Lower lobe of right lung (tissue), 2 donors: ENCODE measurements around the gene ADAD2. TPM values are rescaled to one million over a fixed set of nuclear protein-coding genes. Genes with fewer than 3 reads are reported as not detected.

Experiments
- ATAC-seq, 2 donors: fragments of 200-7000 bp; cut with Tn5 transposase; one replicate each; pipeline ENCODE4 v1.9.1; 2020 to 2022; ENCODE audit warnings: mild to moderate bottlenecking in 2 of 2, moderate library complexity in 2 of 2
- DNase-seq: peaks from one replicate; pipeline ENCODE4 v3.0.0-alpha.2; 2020
- H3K27ac ChIP-seq: fragments of 200-600 bp; one replicate; pipeline ENCODE4 v1.8.0; 2022
- H3K27me3 ChIP-seq: fragments of 200-600 bp; one replicate; pipeline ENCODE4 v1.8.0; 2022; ENCODE audit warnings: low read depth
- H3K36me3 ChIP-seq: fragments of 200-600 bp; one replicate; pipeline ENCODE4 v1.8.0; 2022; ENCODE audit warnings: mild to moderate bottlenecking
- H3K4me1 ChIP-seq: fragments of 200-600 bp; one replicate; pipeline ENCODE4 v1.8.0; 2022
- H3K4me3 ChIP-seq: fragments of 200-600 bp; one replicate; pipeline ENCODE4 v1.8.0; 2022; ENCODE audit warnings: mild to moderate bottlenecking
- H3K9me3 ChIP-seq: fragments of 200-600 bp; one replicate; pipeline ENCODE4 v1.8.0; 2022
- intact Hi-C: fragments of 100-400 bp; cut with DNase I; formaldehyde crosslinking; loops from one replicate; pipeline ENCODE4 v1.11.0; 2022
- total RNA-seq: library from RNA; stranded (reverse); fragmentation: NEBNext Ultra II Directional; extraction: Animal tissue kit (Norgen Biotek cat#: 25700); gene quantifications from one replicate; pipeline ENCODE4 v1.2.1, GENCODE V29; 2021
- TF ChIP-seq, protein P1 (sequence below): fragments of 200-600 bp; IDR thresholded peaks from one replicate; pipeline ENCODE4 v1.8.0; 2022; ENCODE audit warnings: antibody characterized with exemption, mild to moderate bottlenecking
- donor health status: DM: no; HTN: yes; CAD: no; lungs with severe emphysema.

Gene ADAD2
- total RNA-seq, 1 donor from 2014 or later: not detected

GRCh38 chr16:84224554-84224953 lies 33.6 kb downstream of the ADAD2 start:
- Histone ChIP-seq H3K4me1 (peaks cover 6% of the 10 kb centered on the region), H3K27ac (no peak overlapping the region), H3K9me3 (no peaks in the 10 kb centered on the region), H3K4me3 (no peak overlapping the region), H3K36me3 (no peaks in the 10 kb centered on the region), H3K27me3 (no peaks in the 10 kb centered on the region)
- DNase-seq (no peak), ATAC-seq (no peak)
- intact Hi-C loops: no loop called here
- TF ChIP-seq, protein P1, sequence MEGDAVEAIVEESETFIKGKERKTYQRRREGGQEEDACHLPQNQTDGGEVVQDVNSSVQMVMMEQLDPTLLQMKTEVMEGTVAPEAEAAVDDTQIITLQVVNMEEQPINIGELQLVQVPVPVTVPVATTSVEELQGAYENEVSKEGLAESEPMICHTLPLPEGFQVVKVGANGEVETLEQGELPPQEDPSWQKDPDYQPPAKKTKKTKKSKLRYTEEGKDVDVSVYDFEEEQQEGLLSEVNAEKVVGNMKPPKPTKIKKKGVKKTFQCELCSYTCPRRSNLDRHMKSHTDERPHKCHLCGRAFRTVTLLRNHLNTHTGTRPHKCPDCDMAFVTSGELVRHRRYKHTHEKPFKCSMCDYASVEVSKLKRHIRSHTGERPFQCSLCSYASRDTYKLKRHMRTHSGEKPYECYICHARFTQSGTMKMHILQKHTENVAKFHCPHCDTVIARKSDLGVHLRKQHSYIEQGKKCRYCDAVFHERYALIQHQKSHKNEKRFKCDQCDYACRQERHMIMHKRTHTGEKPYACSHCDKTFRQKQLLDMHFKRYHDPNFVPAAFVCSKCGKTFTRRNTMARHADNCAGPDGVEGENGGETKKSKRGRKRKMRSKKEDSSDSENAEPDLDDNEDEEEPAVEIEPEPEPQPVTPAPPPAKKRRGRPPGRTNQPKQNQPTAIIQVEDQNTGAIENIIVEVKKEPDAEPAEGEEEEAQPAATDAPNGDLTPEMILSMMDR: no peak

DNA sequence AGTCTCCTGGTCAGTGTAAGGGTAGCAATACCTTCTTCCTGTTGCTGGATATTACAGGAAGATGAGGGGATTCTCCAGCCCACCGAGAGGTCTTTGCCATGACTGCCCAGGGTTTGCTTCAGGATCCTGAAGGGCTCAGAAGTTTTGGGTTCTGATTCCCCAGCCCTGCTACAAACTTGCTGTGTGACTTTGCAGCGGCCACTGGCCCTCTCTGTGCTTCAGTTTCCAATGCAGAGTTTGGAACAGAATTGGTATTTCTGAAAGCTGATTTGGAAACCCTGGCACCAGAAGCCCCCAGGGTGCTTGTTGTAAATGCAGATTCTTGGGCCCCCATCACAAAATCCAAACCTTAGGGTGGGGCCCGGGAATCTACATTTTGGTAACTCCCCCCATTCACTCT lies 34.2 kb downstream of the ADAD2 start:
- Histone ChIP-seq H3K4me3 (no peak overlapping the region), H3K4me1 (peaks cover 6% of the 10 kb centered on the region), H3K27ac (no peak overlapping the region), H3K36me3 (no peaks in the 10 kb centered on the region), H3K9me3 (no peaks in the 10 kb centered on the region), H3K27me3 (no peaks in the 10 kb centered on the region)
- TF ChIP-seq, protein P1: no peak
- ATAC-seq: no peak
- intact Hi-C loops: no loop called here
- DNase-seq: no peak

- Histone ChIP-seq H3K27ac (no peak overlapping the region), H3K4me1 (peaks cover 6% of the 10 kb centered on the region), H3K27me3 (no peaks in the 10 kb centered on the region), H3K9me3 (no peaks in the 10 kb centered on the region), H3K4me3 (no peak overlapping the region), H3K36me3 (no peaks in the 10 kb centered on the region)
- DNase-seq: no peak
- intact Hi-C loops: no loop called here
- TF ChIP-seq, protein P1: no peak
- no peak for ATAC-seq
These were observed 34.6 kb downstream of the ADAD2 start for GRCh38 chr16:84225571-84225970.

DNA sequence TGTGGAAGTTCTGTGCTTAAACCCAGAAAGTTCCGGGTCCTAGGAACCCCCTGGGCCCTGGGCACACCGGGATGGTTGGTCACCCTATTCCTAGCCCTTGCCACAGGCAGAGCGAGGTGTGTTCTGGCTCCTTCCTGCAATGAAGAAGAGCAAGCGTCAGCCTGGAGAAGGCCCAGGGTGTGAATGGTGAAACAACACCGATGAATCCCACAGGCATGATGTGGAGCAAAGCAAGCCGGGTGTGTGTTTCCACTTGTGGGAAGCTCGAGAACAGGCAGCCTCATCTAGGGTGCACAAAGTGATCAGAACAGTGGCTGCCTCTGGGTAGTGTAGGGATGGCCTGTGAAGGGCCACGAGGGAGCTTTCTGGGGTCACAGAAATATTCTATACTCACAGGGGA lies 35.1 kb downstream of the ADAD2 start:
- H3K27ac ChIP-seq: no peak overlapping the region
- no peaks in the 10 kb centered on the region for H3K27me3 ChIP-seq
- H3K4me3 ChIP-seq: no peak overlapping the region
- peaks cover 6% of the 10 kb centered on the region for H3K4me1 ChIP-seq
- DNase-seq (no peak), ATAC-seq (no peak)
- H3K36me3 ChIP-seq: no peaks in the 10 kb centered on the region
- TF ChIP-seq, protein P1: no peak
- intact Hi-C loops: no loop called here
- no peaks in the 10 kb centered on the region for H3K9me3 ChIP-seq

- DNase-seq (no peak), ATAC-seq (no peak)
- H3K27ac ChIP-seq: no peak overlapping the region
- no peaks in the 10 kb centered on the region for H3K27me3 ChIP-seq
- no peaks in the 10 kb centered on the region for H3K36me3 ChIP-seq
- TF ChIP-seq, protein P1: no peak
- no peak overlapping the region for H3K4me3 ChIP-seq
- H3K9me3 ChIP-seq: no peaks in the 10 kb centered on the region
- intact Hi-C loops: no loop called here
- H3K4me1 ChIP-seq: peaks cover 6% of the 10 kb centered on the region
These were observed 36.6 kb downstream of the ADAD2 start for GRCh38 chr16:84227548-84227947.
